IPS DF 6.9 (cell line): ENCODE data around the gene RPS6KB1.
"Not testable (repeated sequence)": the region's sequence is repeated elsewhere in the genome, so short reads cannot be mapped to it uniquely, and the experiment has no call there.

Experiments
- DNase-seq: peaks from one replicate; pipeline ENCODE4 v3.0.0-alpha.2; 2013; ENCODE audit warnings: low read depth, low spot score
- H3K27ac ChIP-seq: one replicate; pipeline ENCODE4 v1.5.1; 2013; ENCODE audit warnings: low read length, control low read depth
- H3K27me3 ChIP-seq: 2 replicates; pipeline ENCODE4 v1.6.1; 2013; ENCODE audit warnings: mild to moderate bottlenecking, low read length; ENCODE audit not compliant: control insufficient read depth, insufficient read depth
- H3K36me3 ChIP-seq: 2 replicates; pipeline ENCODE4 v1.6.1; 2013; ENCODE audit warnings: low read length; ENCODE audit not compliant: control insufficient read depth, insufficient read depth
- H3K4me1 ChIP-seq: 2 replicates; pipeline ENCODE4 v1.6.1; 2013; ENCODE audit warnings: low read length; ENCODE audit not compliant: control insufficient read depth, insufficient read depth
- H3K4me3 ChIP-seq: 2 replicates; pipeline ENCODE4 v1.5.1; 2013; ENCODE audit warnings: mild to moderate bottlenecking, low read length
- H3K9me3 ChIP-seq: 2 replicates; pipeline ENCODE4 v1.6.1; 2013; ENCODE audit warnings: low read length, inconsistent platforms; ENCODE audit not compliant: control insufficient read depth, insufficient read depth
- WGBS: extraction: QIAGEN DNeasy Blood & Tissue Kit; methylation state at CpG from one replicate; pipeline ENCODE4 v1.1.7; 2013; ENCODE audit warnings: mixed read lengths, missing lambda C conversion rate; ENCODE audit not compliant: insufficient read length, insufficient coverage; 5-methylcytosine and 5-hydroxymethylcytosine counted together

Gene RPS6KB1

DNA sequence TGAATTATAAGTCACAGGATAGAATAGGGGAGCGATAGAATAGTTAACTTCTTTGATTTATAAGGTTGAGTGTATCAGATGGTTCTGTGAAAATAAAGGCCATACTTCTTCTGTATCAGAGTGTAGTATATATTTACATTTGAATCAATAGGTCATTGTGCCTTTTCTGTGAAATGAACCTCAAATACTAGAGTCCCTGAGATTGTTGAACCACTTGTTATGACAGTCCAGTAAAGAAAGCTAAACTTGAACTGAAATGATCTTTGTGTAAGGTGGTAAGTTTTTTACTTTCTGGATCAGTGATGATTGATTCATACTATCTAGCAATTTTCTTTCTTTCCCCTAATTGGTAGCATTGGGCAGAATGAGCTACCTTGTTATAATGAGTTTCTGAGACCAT is 40.4 kb downstream of the RPS6KB1 start:
- not testable (repeated sequence) for H3K4me1 ChIP-seq, DNase-seq, H3K27ac ChIP-seq, H3K4me3 ChIP-seq, H3K9me3 ChIP-seq, H3K36me3 ChIP-seq, H3K27me3 ChIP-seq
- no CpG with 5 or more reads among the region's 1 CpG for WGBS

DNA sequence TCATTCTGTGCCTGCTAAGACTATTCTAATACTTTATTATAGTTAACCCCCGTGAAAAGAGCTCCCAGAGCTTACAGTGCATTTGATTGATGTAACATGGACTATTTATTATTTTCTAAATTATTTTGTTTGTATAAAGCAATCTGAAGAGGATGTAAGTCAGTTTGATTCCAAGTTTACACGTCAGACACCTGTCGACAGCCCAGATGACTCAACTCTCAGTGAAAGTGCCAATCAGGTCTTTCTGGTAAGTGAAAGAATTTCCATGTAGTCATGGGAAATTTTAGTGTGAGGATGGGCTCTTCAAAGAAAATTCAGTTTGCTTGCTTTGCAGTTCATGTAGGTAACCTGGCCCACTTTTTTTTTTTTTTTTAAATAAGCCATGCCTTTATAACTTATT is 47.8 kb downstream of the RPS6KB1 start:
- not testable (repeated sequence) for H3K36me3 ChIP-seq, H3K27me3 ChIP-seq, H3K4me3 ChIP-seq, H3K9me3 ChIP-seq, DNase-seq, H3K4me1 ChIP-seq, H3K27ac ChIP-seq
- no CpG with 5 or more reads among the region's 3 CpGs for WGBS

DNA sequence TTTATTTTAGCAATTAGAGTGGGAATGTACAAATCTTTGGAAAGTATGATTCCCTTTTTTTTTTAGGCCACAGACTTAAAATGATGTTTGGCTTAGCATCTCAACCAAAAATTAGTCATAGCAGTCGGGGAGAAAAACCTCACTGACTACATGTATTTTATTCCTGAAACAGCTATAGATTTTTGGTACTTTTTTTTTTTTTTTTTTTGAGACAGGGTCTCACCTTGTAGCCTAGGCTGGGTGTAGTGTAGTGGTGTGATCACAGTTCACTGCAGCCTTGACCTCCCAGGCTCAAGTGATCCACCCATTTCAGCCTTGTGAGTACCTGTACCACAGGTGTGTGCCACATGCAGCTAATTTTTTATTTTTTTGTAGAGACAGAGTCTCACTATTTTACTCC is 48.2 kb downstream of the RPS6KB1 start:
- H3K27me3 ChIP-seq = no peaks in the 10 kb centered on the region
- no CpG with 5 or more reads among the region's 1 CpG for WGBS
- no peak overlapping the region for H3K4me3 ChIP-seq
- H3K36me3 ChIP-seq = no peaks in the 10 kb centered on the region; the same call in 1 of the 2 replicates
- H3K9me3 ChIP-seq = no peaks in the 10 kb centered on the region
- DNase-seq = no peak
- H3K4me1 ChIP-seq = no peaks in the 10 kb centered on the region
- H3K27ac ChIP-seq = no peak overlapping the region

DNA sequence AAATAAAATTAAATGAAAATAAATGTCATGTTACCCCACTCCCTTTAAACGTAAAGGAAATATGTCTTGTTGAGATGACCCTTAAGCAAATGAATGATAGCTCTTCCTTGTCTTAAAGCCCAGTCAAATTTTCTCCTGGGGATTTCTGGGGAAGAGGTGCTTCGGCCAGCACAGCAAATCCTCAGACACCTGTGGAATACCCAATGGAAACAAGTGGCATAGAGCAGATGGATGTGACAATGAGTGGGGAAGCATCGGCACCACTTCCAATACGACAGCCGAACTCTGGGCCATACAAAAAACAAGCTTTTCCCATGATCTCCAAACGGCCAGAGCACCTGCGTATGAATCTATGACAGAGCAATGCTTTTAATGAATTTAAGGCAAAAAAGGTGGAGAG is 53.5 kb downstream of the RPS6KB1 start:
- H3K9me3 ChIP-seq, H3K4me3 ChIP-seq, H3K4me1 ChIP-seq, H3K27me3 ChIP-seq, H3K27ac ChIP-seq, DNase-seq, H3K36me3 ChIP-seq: not testable (repeated sequence)
- no CpG with 5 or more reads among the region's 7 CpGs for WGBS

DNA sequence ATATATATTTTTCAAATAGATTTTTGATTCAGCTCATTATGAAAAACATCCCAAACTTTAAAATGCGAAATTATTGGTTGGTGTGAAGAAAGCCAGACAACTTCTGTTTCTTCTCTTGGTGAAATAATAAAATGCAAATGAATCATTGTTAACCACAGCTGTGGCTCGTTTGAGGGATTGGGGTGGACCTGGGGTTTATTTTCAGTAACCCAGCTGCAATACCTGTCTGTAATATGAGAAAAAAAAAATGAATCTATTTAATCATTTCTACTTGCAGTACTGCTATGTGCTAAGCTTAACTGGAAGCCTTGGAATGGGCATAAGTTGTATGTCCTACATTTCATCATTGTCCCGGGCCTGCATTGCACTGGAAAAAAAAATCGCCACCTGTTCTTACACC is 54.4 kb downstream of the RPS6KB1 start:
- not testable (repeated sequence) for H3K36me3 ChIP-seq, H3K4me3 ChIP-seq, H3K27me3 ChIP-seq, DNase-seq, H3K4me1 ChIP-seq, H3K9me3 ChIP-seq, H3K27ac ChIP-seq
- WGBS = no CpG with 5 or more reads among the region's 4 CpGs

DNA sequence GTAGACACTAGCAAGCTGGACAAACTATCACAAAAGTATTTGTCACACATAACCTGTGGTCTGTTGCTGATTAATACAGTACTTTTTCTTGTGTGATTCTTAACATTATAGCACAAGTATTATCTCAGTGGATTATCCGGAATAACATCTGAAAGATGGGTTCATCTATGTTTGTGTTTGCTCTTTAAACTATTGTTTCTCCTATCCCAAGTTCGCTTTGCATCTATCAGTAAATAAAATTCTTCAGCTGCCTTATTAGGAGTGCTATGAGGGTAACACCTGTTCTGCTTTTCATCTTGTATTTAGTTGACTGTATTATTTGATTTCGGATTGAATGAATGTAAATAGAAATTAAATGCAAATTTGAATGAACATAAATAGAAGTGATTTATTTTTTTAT is 57.1 kb downstream of the RPS6KB1 start:
- 100% methylated on average over 1 of the region's 3 CpGs for WGBS

DNA sequence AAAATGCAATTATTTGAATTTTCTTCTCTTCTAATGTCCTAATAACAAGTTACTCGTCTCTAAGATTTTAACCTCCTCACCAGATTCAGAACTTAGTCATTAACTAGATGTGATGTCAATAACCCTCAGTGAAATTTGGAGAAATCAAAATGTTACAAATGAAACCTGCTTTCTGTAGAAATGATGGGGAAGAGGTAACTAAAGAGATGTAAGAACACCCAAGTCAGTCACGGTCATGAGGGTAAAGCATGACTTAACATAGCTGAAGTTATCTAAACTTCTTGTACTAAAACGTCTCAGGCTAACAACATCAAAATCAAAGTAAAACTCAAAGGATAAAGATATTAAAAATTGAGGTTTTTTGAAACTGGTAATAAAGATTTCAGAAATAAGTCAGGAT is 61.9 kb downstream of the RPS6KB1 start:
- H3K36me3 ChIP-seq = no peaks in the 10 kb centered on the region
- no peak for DNase-seq
- H3K27ac ChIP-seq = no peak overlapping the region
- H3K27me3 ChIP-seq = no peaks in the 10 kb centered on the region
- no peaks in the 10 kb centered on the region for H3K4me1 ChIP-seq
- WGBS = no CpG with 5 or more reads among the region's 3 CpGs
- no peaks in the 10 kb centered on the region for H3K9me3 ChIP-seq
- H3K4me3 ChIP-seq = no peak overlapping the region

More for the DNA sequence above, 57.1 kb downstream of the RPS6KB1 start:
- Histone ChIP-seq H3K4me1 (no peaks in the 10 kb centered on the region), H3K27me3 (no peaks in the 10 kb centered on the region), H3K4me3 (no peak overlapping the region), H3K36me3 (no peaks in the 10 kb centered on the region; the same call in 1 of the 2 replicates), H3K27ac (no peak overlapping the region), H3K9me3 (no peaks in the 10 kb centered on the region)
- DNase-seq = no peak

DNA sequence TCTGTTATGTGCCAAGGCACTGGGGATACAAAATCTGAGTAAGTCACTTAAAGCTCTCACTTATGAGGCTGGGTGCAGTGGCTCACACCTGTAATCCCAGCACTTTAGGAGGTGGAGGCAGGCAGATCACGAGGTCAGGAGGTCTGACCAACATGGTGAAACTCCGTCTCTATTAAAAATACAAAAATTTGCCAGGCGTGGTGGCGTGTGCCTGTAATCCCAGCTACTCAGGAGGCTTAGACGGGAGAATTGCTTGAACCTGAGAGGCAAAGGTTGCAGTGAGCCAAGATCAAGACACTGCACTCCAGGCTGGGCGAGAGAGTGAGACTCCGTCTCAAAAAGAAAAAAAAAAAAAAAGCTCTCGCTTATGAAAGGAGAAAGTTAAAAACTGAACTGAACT is 66.7 kb downstream of the RPS6KB1 start:
- DNase-seq, H3K4me1 ChIP-seq: not testable (repeated sequence)
- no CpG with 5 or more reads among the region's 8 CpGs for WGBS

DNA sequence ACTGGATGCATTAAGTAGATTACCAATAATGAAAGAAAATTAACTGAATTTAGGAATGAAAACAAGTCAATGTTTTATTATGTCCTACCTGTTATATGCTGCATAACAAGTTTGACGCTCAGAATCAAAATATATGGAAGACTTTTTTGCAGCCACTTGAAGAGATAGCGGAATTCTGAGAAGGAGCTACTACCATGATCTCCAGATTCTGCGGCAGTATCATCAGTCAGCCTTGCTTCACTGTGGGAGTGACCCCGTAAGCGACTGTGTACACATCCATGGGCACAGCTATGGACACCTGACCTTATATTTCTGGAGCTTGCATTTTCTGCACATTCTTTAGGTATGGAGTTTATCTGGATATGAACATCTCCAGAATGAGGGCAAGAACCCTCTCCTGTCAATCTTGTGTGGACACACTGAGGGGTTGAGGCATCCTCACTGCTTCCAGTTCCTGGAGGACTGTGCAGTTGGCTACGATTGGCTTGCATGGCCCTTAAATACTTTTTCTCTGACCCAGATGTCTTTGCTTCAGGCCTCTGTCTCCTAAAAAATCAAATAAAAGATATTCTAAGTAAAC is 69.9 kb downstream of the RPS6KB1 start:
- Histone ChIP-seq H3K27ac (no peak overlapping the region), H3K27me3 (no peaks in the 10 kb centered on the region), H3K4me1 (no peaks in the 10 kb centered on the region), H3K4me3 (no peak overlapping the region), H3K9me3 (no peaks in the 10 kb centered on the region), H3K36me3 (no peaks in the 10 kb centered on the region)
- WGBS = no CpG with 5 or more reads among the region's 6 CpGs
- no peak for DNase-seq

More for the DNA sequence above, 66.7 kb downstream of the RPS6KB1 start:
- not testable (repeated sequence) for H3K9me3 ChIP-seq, H3K4me3 ChIP-seq, H3K27me3 ChIP-seq, H3K27ac ChIP-seq, H3K36me3 ChIP-seq

DNA sequence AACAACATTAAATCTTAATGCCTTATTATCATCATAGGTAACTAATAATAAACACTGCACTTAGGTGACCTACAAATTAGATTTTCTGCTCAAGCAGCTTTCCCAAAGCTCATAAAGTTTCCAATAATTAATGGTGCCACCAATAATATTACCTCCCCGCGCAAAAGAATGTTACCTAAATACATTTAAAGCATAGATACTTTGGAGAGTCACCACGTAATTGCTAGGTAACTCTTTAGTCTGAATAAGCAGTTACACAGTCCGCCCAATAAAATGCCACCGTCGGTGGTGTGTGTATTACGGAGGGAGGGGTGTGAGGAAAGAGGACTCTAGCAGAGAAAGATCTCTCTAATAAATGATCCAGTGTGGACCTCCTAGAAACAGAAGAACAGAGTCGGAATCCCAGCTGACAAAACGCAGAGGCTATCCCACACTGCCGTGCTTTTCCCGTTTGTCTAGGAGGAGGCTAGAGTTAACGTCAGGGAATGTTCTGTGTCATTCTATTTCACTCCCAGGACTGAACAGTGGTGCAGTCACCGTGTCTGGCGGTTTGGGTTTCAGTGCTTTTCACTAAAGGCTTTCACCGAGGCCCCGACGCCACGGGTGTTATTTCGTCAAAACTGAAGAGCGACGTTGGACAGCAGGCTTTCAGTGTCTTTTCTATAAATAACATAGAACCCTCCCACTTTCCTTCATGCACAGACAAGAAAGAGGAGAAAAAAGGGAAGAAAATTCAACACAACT is 71.0 kb downstream of the RPS6KB1 start:
- Histone ChIP-seq H3K9me3 (no peaks in the 10 kb centered on the region), H3K4me3 (peak overlapping the region; percentile 53; the same call in 1 of the 2 replicates), H3K27ac (no peak overlapping the region), H3K27me3 (no peaks in the 10 kb centered on the region), H3K36me3 (no peaks in the 10 kb centered on the region), H3K4me1 (no peaks in the 10 kb centered on the region)
- no CpG with 5 or more reads among the region's 21 CpGs for WGBS
- DNase-seq = no peak
